Activated CD8-positive, alpha-beta memory T cell treated with anti-CD3 and anti-CD28 coated beads, Interleukin-2, amount 50 U/mL, for 4 hours (primary cell): ENCODE data around the gene PTPRT.

Experiments
- DNase-seq: peaks from one replicate; pipeline ENCODE4 v3.0.0-alpha.2; 2020

Gene PTPRT

GRCh38 chr20:42598581-42598980 is 591.1 kb downstream of the PTPRT start:
- DNase-seq = no peak

- DNase-seq = no peak
Measured at GRCh38 chr20:42595625-42596024, 594.1 kb downstream of the PTPRT start.

- no peak for DNase-seq
Measured at GRCh38 chr20:42594659-42595058, 595.0 kb downstream of the PTPRT start.

- DNase-seq = no peak
Measured at GRCh38 chr20:42594011-42594410, 595.7 kb downstream of the PTPRT start.

GRCh38 chr20:42589976-42590639 is 599.6 kb downstream of the PTPRT start:
- no peak for DNase-seq

- no peak for DNase-seq
Measured at GRCh38 chr20:42588847-42589246, 600.9 kb downstream of the PTPRT start.

- no peak for DNase-seq
Measured at GRCh38 chr20:42587427-42587826, 602.3 kb downstream of the PTPRT start.

- DNase-seq = no peak
Measured at GRCh38 chr20:42581311-42581710, 608.4 kb downstream of the PTPRT start.

GRCh38 chr20:42576167-42576566 is 613.5 kb downstream of the PTPRT start:
- no peak for DNase-seq

- no peak for DNase-seq
Measured at GRCh38 chr20:42572320-42573016, 617.2 kb downstream of the PTPRT start.

GRCh38 chr20:42567409-42567808 is 622.3 kb downstream of the PTPRT start:
- DNase-seq = no peak

- no peak for DNase-seq
Measured at GRCh38 chr20:42565235-42565995, 624.3 kb downstream of the PTPRT start.

GRCh38 chr20:42559665-42560064 is 630.0 kb downstream of the PTPRT start:
- DNase-seq = no peak

GRCh38 chr20:42556575-42556974 is 633.1 kb downstream of the PTPRT start:
- no peak for DNase-seq

- DNase-seq = no peak
Measured at GRCh38 chr20:42553374-42553773, 636.3 kb downstream of the PTPRT start.

- no peak for DNase-seq
Measured at GRCh38 chr20:42549496-42549895, 640.2 kb downstream of the PTPRT start.

GRCh38 chr20:42544926-42545325 is 644.8 kb downstream of the PTPRT start:
- no peak for DNase-seq

GRCh38 chr20:42532831-42533230 is 656.9 kb downstream of the PTPRT start:
- DNase-seq = no peak

GRCh38 chr20:42531508-42531961 is 658.2 kb downstream of the PTPRT start:
- no peak for DNase-seq

- DNase-seq = no peak
Measured at GRCh38 chr20:42530855-42531448, 658.8 kb downstream of the PTPRT start.

- DNase-seq = no peak
Measured at GRCh38 chr20:42530191-42530590, 659.5 kb downstream of the PTPRT start.

- DNase-seq = no peak
Measured at GRCh38 chr20:42524058-42524457, 665.6 kb downstream of the PTPRT start.

GRCh38 chr20:42516692-42517091 is 673.0 kb downstream of the PTPRT start:
- DNase-seq = no peak
